OCI-LY1 (cell line): ENCODE results near the gene RP9.

ENCODE experiments used
- CTCF ChIP-seq: fragments of 200-600 bp; sonication (generic), shearing (Covaris generic); IDR thresholded peaks from 2 replicates; pipeline ENCODE4 v1.5.1; 2017; ENCODE audit warnings: mild to moderate bottlenecking, antibody characterized with exemption, low read length, moderate library complexity, mixed read lengths
- EZH2 ChIP-seq: fragments of 200-600 bp; sonication (generic), shearing (Covaris generic); IDR thresholded peaks from 2 replicates; pipeline ENCODE4 v1.8.0; 2017; ENCODE audit warnings: borderline replicate concordance, mixed run types, mild to moderate bottlenecking, antibody characterized with exemption, low read length, moderate library complexity, mixed read lengths

DNA sequence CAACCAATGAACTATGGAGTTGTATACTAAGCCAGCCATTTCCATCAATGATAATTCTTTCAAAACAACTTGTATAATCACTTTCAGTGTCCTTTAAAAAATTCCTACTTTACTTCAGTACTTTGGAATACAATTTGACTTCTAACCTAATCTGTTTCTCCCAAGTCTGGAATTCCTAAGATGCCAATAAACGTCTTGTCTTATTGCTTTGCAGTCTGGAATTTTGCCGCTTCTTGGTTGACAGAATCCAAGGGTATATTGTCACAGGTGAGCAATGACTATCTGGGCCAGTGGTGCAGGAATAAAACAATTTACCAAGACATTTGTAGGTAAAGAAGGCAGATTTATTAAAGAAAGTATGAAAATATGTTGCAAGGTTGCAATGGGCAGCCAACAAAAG, 21.8 kb downstream of the RP9 start:
- TF ChIP-seq CTCF (no peak), EZH2 (no peak)
